ENCODE results near the gene SLC16A13. TPM values are rescaled to one million over a fixed set of nuclear protein-coding genes. Genes with fewer than 3 reads are reported as not detected.
A peak's percentile ranks its signal among the peaks of the same experiment; 100 is the strongest.

The SLC16A13 gene
- total and polyA plus RNA-seq, 7 experiments from 2014 or later: 1.8 to 20.9 (median 4.4) TPM

DNA sequence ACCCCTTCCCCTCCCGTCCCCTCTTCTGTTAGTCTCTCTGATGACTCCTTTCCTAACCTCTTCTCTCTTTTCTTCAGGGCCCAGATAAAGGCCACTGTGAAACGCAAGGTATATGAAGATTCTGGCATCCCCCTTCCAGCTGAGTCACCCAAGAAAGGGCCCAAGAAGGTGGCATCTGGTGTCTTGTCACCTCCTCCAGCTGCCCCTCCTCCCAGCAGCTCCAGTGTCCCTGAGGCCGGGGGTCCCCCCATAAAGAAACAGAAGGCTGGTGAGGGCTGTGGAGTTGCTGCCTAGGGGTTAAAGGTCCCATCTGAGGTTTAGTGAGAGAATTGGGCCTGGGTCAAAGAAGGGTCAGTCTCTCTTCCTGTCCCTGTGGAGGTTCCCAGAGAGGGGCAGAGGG lies 19.4 kb upstream of the SLC16A13 start:
- intact Hi-C loops (cut with micrococcal nuclease): loop anchor here in 1 of 2 donors (10.0 kb wide), 4 partner anchors 262 to 1368 kb away; partner anchors contain the start of genes FGF11, RPL26, TMEM102 and XAF1
- Histone ChIP-seq H3K4me1 (ENCODE audit: control insufficient read depth in 2 of 2, insufficient read depth in 2 of 2, low read length in 2 of 2) (peaks cover 18 to 42% of the 10 kb centered on the region in 2 donors), H3K9me3 (ENCODE audit: control insufficient read depth in 2 of 3, low read length in 3 of 3) (no peaks in the 10 kb centered on the region), H3K27me3 (ENCODE audit: control insufficient read depth in 2 of 2, insufficient read depth in 2 of 2, low read length in 2 of 2) (no peaks in the 10 kb centered on the region), H3K4me3 (ENCODE audit: low read length) (no peak overlapping the region), H3K27ac (ENCODE audit: low read depth, low read length) (peak overlapping the region; percentile 99), H3K36me3 (ENCODE audit: control insufficient read depth in 2 of 3, insufficient read depth in 3 of 3, low read length in 3 of 3) (peaks cover 0 to 19% (median 0%) of the 10 kb centered on the region in 3 experiments)
- Mint-ChIP-seq H3K27me3 (no peaks in the 10 kb centered on the region), H3K9me3 (peaks cover 0 to 5% (median 0%) of the 10 kb centered on the region in 11 donors), H3K27ac (peak overlapping the region; percentile 96 to 100 (median 98)), H3K4me3 (peak overlapping the region; percentile 85 to 98 (median 92)), H3K36me3 (peaks cover 0 to 25% (median 4%) of the 10 kb centered on the region in 5 donors), H3K4me1 (peaks cover 21 to 74% (median 51%) of the 10 kb centered on the region in 7 donors)
- CTCF ChIA-PET: interaction anchor here (0.8 to 1.7 kb wide), 3 partner anchors 9 to 29 kb away, joined by 3 to 5 read pairs (median 5); no protein-coding TSS in a partner anchor
- DNase-seq: no peak
- no peak for ATAC-seq
- POLR2A ChIA-PET: interaction anchor here (0.7 to 3.9 kb wide), 4 partner anchors 8 to 218 kb away, joined by 3 to 30 read pairs (median 6); partner anchors contain the start of genes DVL2 and SLC16A13

DNA sequence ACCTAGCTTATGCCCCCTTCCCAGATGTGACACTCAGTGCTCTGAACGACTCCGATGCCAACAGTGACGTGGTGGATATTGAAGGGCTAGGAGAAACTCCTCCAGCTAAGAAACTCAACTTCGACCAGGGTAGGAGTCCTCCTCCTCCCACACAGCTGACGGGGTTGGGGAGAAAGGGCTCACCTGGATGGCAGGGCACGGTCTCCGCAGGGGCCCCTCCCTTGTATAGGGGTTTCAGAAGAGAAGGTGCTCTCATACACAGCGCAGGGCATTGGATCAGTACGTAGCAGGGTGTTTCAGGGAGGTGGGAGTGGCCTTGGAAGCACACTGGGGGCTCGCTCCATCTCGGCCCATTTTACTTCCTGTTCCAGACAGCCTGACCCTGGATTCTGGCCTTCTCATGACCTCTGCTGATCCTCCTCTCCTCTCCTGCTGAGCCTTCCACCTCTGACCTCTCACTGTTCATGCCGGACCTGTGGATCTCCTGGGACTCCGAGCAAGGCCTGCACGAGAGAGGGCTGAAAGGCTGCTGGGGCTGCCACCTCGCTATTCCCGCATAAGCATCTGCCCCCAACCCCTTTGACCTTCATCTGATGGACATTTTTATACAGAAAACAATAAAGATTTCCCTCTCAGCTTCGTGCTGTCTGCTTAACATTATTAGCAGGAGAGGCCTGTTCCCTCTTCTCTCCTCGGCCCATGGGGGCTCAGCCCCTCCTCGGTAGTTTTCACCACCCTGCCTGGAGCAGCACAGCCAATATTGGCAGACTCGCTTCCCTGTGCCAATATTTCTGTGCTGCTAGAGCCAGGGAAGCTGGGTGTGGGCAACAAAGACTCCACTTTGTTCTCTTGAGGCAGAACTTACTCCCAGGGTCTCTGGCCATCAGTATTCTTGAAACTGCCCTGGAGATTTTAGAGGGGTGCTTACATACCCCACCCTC lies 18.7 kb upstream of the SLC16A13 start:
- peak overlapping the region in 8 of 9 donors; percentile 38 to 100 (median 98) for H3K27ac Mint-ChIP-seq
- CTCF ChIA-PET: interaction anchor here (1.7 kb wide), 1 partner anchor 13 kb away, joined by 5 read pairs; no protein-coding TSS in a partner anchor
- peak overlapping the region in 3 of 10 donors; percentile 38 to 92 (median 62) for H3K4me3 Mint-ChIP-seq
- DNase-seq (no peak), ATAC-seq (no peak)
- peaks cover 0 to 25% (median 4%) of the 10 kb centered on the region in 5 donors for H3K36me3 Mint-ChIP-seq
- Histone ChIP-seq H3K27me3 (ENCODE audit: control insufficient read depth in 2 of 2, insufficient read depth in 2 of 2, low read length in 2 of 2) (no peaks in the 10 kb centered on the region), H3K9me3 (ENCODE audit: control insufficient read depth in 2 of 3, low read length in 3 of 3) (no peaks in the 10 kb centered on the region), H3K36me3 (ENCODE audit: control insufficient read depth in 2 of 3, insufficient read depth in 3 of 3, low read length in 3 of 3) (peaks cover 0 to 19% (median 0%) of the 10 kb centered on the region in 3 experiments), H3K4me3 (ENCODE audit: low read length) (no peak overlapping the region), H3K27ac (ENCODE audit: low read depth, low read length) (peak overlapping the region; percentile 99), H3K4me1 (ENCODE audit: control insufficient read depth in 2 of 2, insufficient read depth in 2 of 2, low read length in 2 of 2) (peaks cover 26 to 42% of the 10 kb centered on the region in 2 donors)
- intact Hi-C loops (cut with micrococcal nuclease): loop anchor here in 1 of 2 donors (10.0 kb wide), 4 partner anchors 262 to 1368 kb away; partner anchors contain the start of genes FGF11, RPL26, TMEM102 and XAF1
- H3K27me3 Mint-ChIP-seq: no peaks in the 10 kb centered on the region
- peaks cover 0 to 2% (median 0%) of the 10 kb centered on the region in 11 donors for H3K9me3 Mint-ChIP-seq
- peaks cover 21 to 72% (median 46%) of the 10 kb centered on the region in 7 donors for H3K4me1 Mint-ChIP-seq
- POLR2A ChIA-PET: interaction anchor here (0.7 to 3.9 kb wide), 3 partner anchors 9 to 18 kb away, joined by 3 to 30 read pairs (median 3); partner anchors contain the start of gene SLC16A13

DNA sequence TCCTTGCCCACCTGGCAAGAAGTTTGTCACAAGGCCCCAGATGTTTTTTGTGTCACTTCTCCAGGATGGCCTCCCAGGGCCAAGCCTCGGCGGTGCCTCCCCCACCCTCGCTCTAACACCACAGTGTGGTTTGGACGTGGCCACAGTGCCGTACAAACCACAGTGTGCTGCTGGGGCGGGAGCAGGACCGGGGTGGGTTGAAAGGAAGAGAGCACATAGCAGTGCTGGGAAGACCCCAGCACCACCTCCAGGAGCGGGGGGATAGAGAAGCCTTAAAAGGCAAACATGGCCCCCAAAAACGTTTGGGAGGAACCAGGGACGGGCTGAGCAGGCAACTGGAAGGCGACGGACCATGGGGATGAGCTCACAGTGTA lies 18.0 kb upstream of the SLC16A13 start:
- Histone ChIP-seq H3K27me3 (ENCODE audit: control insufficient read depth in 2 of 2, insufficient read depth in 2 of 2, low read length in 2 of 2) (no peaks in the 10 kb centered on the region), H3K9me3 (ENCODE audit: control insufficient read depth in 2 of 3, low read length in 3 of 3) (no peaks in the 10 kb centered on the region), H3K4me1 (ENCODE audit: control insufficient read depth in 2 of 2, insufficient read depth in 2 of 2, low read length in 2 of 2) (peaks cover 32 to 49% of the 10 kb centered on the region in 2 donors), H3K27ac (ENCODE audit: low read depth, low read length) (no peak overlapping the region), H3K36me3 (ENCODE audit: control insufficient read depth in 2 of 3, insufficient read depth in 3 of 3, low read length in 3 of 3) (peaks cover 0 to 13% (median 0%) of the 10 kb centered on the region in 3 experiments), H3K4me3 (ENCODE audit: low read length) (no peak overlapping the region)
- peak in 1 of 9 donors; percentile 60 for DNase-seq
- Mint-ChIP-seq H3K4me3 (peak overlapping the region in 2 of 10 donors; percentile 62 to 92), H3K4me1 (peaks cover 21 to 75% (median 49%) of the 10 kb centered on the region in 7 donors), H3K27me3 (no peaks in the 10 kb centered on the region), H3K36me3 (peaks cover 0 to 25% (median 4%) of the 10 kb centered on the region in 5 donors), H3K9me3 (peaks cover 0 to 1% (median 0%) of the 10 kb centered on the region in 11 donors), H3K27ac (peak overlapping the region in 6 of 9 donors; percentile 20 to 100 (median 52))
- ChIA-PET CTCF (no interaction called here), POLR2A (interaction anchor here (1.2 kb wide), 1 partner anchor 9 kb away, joined by 3 read pairs; no protein-coding TSS in a partner anchor)
- intact Hi-C loops (cut with micrococcal nuclease): loop anchor here in 1 of 2 donors (10.0 kb wide), 4 partner anchors 263 to 1367 kb away; partner anchors contain the start of genes FGF11, RPL26, TMEM102 and XAF1
- ATAC-seq: no peak

GRCh38 chr17:7018331-7018964 lies 17.4 kb upstream of the SLC16A13 start:
- Histone ChIP-seq H3K27me3 (ENCODE audit: control insufficient read depth in 2 of 2, insufficient read depth in 2 of 2, low read length in 2 of 2) (no peaks in the 10 kb centered on the region), H3K9me3 (ENCODE audit: control insufficient read depth in 2 of 3, low read length in 3 of 3) (no peaks in the 10 kb centered on the region), H3K27ac (ENCODE audit: low read depth, low read length) (no peak overlapping the region), H3K4me1 (ENCODE audit: control insufficient read depth in 2 of 2, insufficient read depth in 2 of 2, low read length in 2 of 2) (peaks cover 33 to 52% of the 10 kb centered on the region in 2 donors), H3K36me3 (ENCODE audit: control insufficient read depth in 2 of 3, insufficient read depth in 3 of 3, low read length in 3 of 3) (peaks cover 0 to 13% (median 0%) of the 10 kb centered on the region in 3 experiments), H3K4me3 (ENCODE audit: low read length) (no peak overlapping the region)
- Mint-ChIP-seq H3K4me1 (peaks cover 24 to 76% (median 49%) of the 10 kb centered on the region in 7 donors), H3K27ac (peak overlapping the region in 4 of 9 donors; percentile 12 to 99 (median 50)), H3K27me3 (no peaks in the 10 kb centered on the region), H3K9me3 (peaks cover 0 to 1% (median 0%) of the 10 kb centered on the region in 11 donors), H3K36me3 (peaks cover 0 to 19% (median 4%) of the 10 kb centered on the region in 5 donors), H3K4me3 (peak overlapping the region in 1 of 10 donors; percentile 55)
- no peak for ATAC-seq
- POLR2A ChIA-PET: interaction anchor here (1.2 kb wide), 1 partner anchor 10 kb away, joined by 3 read pairs; no protein-coding TSS in a partner anchor
- no peak for DNase-seq
- CTCF ChIA-PET: interaction anchor here (0.7 kb wide), 2 partner anchors 15 to 75 kb away, joined by 3 to 4 read pairs; no protein-coding TSS in a partner anchor
- intact Hi-C loops (cut with micrococcal nuclease): loop anchor here in 1 of 2 donors (10.0 kb wide), 4 partner anchors 264 to 1366 kb away; partner anchors contain the start of genes FGF11, RPL26, TMEM102 and XAF1

- Mint-ChIP-seq H3K9me3 (peaks cover 0 to 1% (median 0%) of the 10 kb centered on the region in 11 donors), H3K27me3 (no peaks in the 10 kb centered on the region), H3K36me3 (peaks cover 0 to 11% (median 4%) of the 10 kb centered on the region in 5 donors), H3K4me1 (peaks cover 17 to 78% (median 47%) of the 10 kb centered on the region in 7 donors), H3K4me3 (no peak overlapping the region), H3K27ac (peak overlapping the region in 1 of 9 donors; percentile 78)
- Histone ChIP-seq H3K9me3 (ENCODE audit: control insufficient read depth in 2 of 3, low read length in 3 of 3) (no peaks in the 10 kb centered on the region), H3K27ac (ENCODE audit: low read depth, low read length) (no peak overlapping the region), H3K4me1 (ENCODE audit: control insufficient read depth in 2 of 2, insufficient read depth in 2 of 2, low read length in 2 of 2) (peaks cover 27 to 50% of the 10 kb centered on the region in 2 donors), H3K36me3 (ENCODE audit: control insufficient read depth in 2 of 3, insufficient read depth in 3 of 3, low read length in 3 of 3) (peaks cover 0 to 13% (median 0%) of the 10 kb centered on the region in 3 experiments), H3K4me3 (ENCODE audit: low read length) (no peak overlapping the region), H3K27me3 (ENCODE audit: control insufficient read depth in 2 of 2, insufficient read depth in 2 of 2, low read length in 2 of 2) (no peaks in the 10 kb centered on the region)
- POLR2A ChIA-PET: interaction anchor here (1.2 to 2.4 kb wide), 2 partner anchors 10 to 22 kb away, joined by 3 to 8 read pairs; no protein-coding TSS in a partner anchor
- DNase-seq (no peak), ATAC-seq (no peak)
- CTCF ChIA-PET: interaction anchor here (0.9 to 1.5 kb wide), 2 partner anchors 105 to 107 kb away, joined by 3 read pairs; no protein-coding TSS in a partner anchor
- intact Hi-C loops (cut with micrococcal nuclease): loop anchor here in 1 of 2 donors (10.0 kb wide), 4 partner anchors 265 to 1365 kb away; partner anchors contain the start of genes FGF11, RPL26, TMEM102 and XAF1
These were observed 16.4 kb upstream of the SLC16A13 start for GRCh38 chr17:7019367-7019766.

Data from naive thymus-derived CD4-positive, alpha-beta T cell (primary cell).